Cardiac fibroblast (primary cell): Measurements from ENCODE around the gene TMEM43.
A peak's percentile ranks its signal among the peaks of the same experiment; 100 is the strongest.

Experiments
- DNase-seq, 2 donors: peaks; one replicate each; pipeline versions ENCODE4 v3.0.0 to v3.0.0-alpha.2; 2010; ENCODE audit warnings: low read depth in 2 of 2
- H3K4me3 ChIP-seq, 2 donors: replicated peaks in 1 of 2; 1 replicate in 1 of 2; 2 replicates in 1 of 2; pipeline ENCODE4 v1.5.1; 2011; ENCODE audit warnings: low read depth in 2 of 2, low read length in 2 of 2, mild to moderate bottlenecking in 2 of 2, moderate library complexity in 1 of 2
- TF ChIP-seq, protein P1 (sequence below): IDR thresholded peaks from one replicate; pipeline ENCODE4 v1.5.1; 2011; ENCODE audit warnings: low read depth, mild to moderate bottlenecking, low read length, inconsistent platforms

Gene TMEM43

DNA sequence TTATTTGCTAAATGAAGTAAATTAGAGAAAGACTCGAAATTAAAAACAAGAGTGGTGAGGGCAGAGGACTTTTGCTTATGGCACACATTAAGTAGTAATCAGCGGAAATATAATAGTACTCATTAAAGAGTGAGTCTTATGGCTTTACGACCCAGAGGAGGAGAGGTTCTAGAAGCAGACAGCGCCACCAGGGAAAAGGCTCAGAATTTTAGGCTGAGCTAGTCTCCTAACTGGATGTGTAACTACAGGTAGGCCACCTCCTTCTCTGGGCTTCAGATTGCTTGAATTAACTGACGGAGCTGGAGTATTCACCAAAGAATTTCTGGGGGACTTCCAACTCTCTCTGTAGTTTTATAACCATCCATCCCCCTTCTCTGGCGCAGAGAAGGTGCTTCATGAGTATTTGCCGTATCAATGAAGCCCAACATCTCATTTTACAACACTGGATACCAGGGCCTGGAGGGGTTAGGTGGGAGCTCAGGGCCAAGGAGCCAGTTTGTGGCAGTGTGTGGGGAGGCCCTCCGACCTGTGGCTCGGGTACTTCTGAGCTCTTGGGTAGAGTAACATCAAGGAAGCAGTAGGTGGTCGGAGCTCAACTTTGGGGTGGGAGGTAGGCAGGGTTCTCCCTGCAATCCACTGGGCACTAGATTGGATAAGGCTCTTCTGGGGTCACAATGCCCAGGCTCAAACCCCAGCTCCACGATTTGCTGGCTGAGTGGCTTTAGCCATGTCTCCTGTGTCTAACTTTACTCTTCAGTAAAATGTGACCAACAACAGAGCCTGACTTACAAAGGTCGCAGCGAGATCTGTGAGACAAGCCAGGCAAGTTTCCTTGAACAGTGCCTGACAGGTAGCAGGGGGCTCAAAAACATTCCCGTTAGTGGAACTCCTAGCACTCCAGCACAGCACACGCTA lies 1.3 kb upstream of the TMEM43 start:
- no peak for DNase-seq
- TF ChIP-seq, protein P1, sequence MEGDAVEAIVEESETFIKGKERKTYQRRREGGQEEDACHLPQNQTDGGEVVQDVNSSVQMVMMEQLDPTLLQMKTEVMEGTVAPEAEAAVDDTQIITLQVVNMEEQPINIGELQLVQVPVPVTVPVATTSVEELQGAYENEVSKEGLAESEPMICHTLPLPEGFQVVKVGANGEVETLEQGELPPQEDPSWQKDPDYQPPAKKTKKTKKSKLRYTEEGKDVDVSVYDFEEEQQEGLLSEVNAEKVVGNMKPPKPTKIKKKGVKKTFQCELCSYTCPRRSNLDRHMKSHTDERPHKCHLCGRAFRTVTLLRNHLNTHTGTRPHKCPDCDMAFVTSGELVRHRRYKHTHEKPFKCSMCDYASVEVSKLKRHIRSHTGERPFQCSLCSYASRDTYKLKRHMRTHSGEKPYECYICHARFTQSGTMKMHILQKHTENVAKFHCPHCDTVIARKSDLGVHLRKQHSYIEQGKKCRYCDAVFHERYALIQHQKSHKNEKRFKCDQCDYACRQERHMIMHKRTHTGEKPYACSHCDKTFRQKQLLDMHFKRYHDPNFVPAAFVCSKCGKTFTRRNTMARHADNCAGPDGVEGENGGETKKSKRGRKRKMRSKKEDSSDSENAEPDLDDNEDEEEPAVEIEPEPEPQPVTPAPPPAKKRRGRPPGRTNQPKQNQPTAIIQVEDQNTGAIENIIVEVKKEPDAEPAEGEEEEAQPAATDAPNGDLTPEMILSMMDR, result no peak
- H3K4me3 ChIP-seq, result peak overlapping the region; percentile 100

DNA sequence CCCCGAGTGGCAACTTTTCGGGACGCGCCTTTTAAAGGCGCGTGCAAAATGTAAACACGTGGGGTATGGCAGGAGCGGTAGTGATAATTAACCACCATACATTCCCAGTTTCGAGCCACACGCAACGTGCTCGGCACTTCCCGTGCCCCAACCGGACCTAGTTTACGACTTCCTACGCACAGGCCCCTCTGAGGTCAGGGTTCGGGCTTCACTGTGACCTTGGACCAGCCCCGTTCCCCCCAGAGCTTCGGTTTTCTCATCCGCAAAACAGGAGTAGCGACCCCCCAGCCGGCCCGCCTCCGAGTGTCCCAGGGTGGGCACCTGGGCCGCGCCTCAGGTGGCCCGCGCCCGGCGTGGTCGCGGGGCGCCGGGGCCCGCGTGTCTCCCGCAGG lies 633 bp upstream of the TMEM43 start:
- H3K4me3 ChIP-seq, result peak overlapping the region; percentile 100
- DNase-seq, result peak; percentile 36 to 64
- TF ChIP-seq, protein P1, result no peak

DNA sequence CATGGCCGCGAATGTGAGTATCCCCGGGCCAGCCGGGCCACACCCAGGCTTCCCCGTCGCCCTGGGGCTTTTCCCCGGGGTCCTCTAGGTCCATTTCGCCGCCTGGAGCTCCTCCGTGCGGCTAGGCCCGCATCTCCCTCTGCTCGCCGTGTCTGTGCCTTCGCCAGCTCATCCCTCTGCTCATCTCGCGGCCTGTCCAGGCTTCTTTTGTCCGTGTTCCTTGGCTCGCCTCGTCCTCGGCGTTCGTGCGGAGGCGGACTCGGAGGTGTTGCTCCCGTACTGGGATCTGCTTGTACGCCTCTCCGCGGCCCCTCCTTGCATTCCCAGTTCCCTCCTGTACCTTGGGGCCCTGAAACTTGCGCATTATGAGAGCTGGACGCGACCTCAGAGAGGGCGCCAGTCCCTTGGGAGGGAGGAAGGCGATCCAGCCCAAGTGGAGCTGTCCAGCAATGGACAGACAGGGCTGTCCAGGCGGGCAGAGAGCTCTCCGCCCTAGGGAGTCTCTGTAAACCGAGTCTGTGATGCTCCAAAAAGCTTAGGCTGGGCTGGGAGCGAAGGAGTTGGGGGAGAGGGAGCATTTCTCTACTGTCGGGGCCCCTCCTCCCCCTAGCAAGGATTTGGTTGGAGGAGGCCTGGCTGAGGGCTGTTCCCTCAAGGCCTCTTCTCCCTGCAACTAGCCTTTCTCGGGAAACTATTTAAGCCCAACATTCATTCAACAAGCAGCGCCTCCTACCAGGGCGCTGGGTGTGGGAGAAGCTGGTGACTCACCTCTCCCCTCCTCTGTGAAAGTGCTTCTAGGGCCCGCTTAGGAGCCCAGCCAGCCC lies 553 bp downstream of the TMEM43 start:
- peak overlapping the region; percentile 100 for H3K4me3 ChIP-seq
- peak; percentile 95 to 96 for DNase-seq
- TF ChIP-seq, protein P1, result no peak

DNA sequence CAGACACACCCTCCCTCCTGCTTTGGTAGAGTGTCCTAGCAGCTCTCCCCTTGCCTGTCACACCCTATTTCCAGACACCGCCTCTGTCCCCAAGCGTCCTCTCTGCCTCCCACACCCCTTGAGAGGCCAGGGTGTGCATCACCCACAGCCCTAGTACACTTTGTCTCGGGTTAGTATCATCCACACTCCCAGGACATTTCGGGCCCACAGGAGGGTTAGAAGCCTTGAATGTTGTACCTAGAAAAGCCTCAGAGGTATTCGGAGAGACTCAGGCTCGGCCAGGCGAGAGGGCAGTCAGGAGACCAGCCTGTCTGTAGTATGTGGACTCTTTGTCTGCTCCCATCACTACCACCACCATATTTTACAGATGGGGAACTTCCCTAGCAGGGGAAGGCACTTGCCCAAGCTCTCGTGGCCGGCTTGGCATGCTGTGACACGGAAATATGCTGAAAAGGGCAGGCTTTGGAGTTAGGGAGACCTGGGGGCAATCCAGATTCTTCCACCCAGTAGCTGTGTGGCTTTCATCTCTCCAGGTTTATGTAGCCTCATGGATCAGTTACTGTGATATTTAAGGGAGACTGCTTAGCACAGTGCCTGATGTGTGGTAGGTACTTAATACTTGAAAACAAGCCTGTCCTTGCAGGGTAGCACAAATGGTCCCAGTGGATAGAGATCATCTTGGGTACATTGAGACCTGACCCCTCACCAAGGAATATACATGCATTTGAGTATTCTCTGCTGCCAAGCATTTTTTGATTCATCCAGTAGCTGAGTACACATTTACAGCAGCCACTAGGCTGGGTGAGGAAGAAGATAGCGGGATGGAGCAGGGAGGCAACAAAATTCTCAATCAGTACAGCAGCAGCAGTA lies 1.4 kb downstream of the TMEM43 start:
- no peak for DNase-seq
- peak overlapping the region; percentile 100 for H3K4me3 ChIP-seq

DNA sequence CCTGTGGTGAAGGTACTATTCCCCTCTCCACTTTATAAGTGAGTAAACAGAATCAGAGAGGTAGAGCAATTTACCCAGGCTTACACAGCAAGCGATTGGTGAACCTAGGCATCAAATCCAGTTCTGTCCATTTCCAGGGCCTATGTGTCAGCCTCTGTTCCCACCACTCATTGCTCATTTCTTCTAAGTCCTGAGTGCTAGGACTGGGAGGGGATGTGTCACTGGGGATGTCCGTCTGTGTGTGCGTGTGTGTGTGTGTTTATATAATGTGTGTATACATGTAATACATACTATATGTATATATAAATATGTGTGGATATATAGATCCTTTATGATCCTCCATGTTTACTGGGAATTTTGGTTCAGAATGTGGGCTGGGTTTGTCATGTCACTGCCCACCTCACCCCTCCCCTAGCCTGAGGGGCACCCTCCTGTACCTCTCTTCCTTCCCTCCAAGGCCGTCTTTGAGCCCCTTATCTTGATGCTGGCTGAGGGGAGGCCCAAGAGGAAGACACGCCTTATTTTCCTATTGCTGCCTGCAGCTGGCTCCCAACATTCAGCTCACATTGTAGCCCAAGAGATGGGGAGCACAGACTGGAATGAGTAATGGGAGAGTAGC lies 2.1 kb downstream of the TMEM43 start:
- no peak for DNase-seq
- H3K4me3 ChIP-seq, result peak overlapping the region in 1 of 2 donors; percentile 100
- TF ChIP-seq, protein P1, result no peak

More for the DNA sequence above, 1.4 kb downstream of the TMEM43 start:
- TF ChIP-seq, protein P1, result no peak

DNA sequence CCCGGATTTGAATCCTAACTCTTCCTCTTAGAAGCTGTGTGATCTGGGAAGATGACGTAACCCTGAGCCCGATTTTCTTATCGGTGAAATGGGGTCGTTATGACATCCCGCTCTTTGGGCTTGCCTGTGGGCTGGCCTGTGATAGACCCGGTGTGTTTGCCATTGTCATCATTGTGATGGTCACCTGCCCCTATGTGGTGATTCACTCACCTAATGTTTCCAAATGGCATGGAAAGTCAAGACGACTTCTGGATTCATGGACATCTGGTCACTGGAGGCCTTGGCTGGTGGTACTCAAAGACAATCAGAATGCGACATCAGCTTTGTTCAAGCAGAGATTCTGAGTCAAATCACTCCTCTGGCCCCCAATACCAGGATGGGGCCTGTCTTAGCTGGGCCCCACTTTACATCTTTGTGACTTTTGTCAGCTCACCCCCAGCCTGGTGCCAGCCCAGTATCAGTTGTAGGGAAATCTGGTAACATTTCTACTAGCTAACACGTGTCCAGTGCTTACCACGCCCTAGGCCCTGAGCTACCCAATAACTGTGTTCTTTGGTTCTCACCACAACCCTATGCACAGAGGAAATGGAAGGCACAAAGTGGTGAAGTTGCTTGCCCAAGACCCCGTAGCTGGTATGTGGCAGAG lies 2.8 kb downstream of the TMEM43 start:
- no peak for DNase-seq
- no peak overlapping the region for H3K4me3 ChIP-seq
- TF ChIP-seq, protein P1, result no peak
